Measurements from ENCODE around the gene TCN2. TPM values are rescaled to one million over a fixed set of nuclear protein-coding genes. Genes with fewer than 3 reads are reported as not detected.

Gene TCN2
- total and polyA plus RNA-seq, 9 of the 15 experiments (the other 6 are each of a cell fraction or from before 2014, with no cell fraction given) = 0.88 to 5.4 (median 1.7) TPM

- WGBS (ENCODE audit: insufficient coverage, low coverage, missing lambda C conversion rate) = 80% methylated on average over 2 of the region's 4 CpGs
- Histone ChIP-seq H3K4me1 (replicated peaks in 1 of 2; ENCODE audit: control insufficient read depth in 2 of 2, insufficient read depth in 2 of 2, low read length in 2 of 2) (peaks cover 8 to 29% of the 10 kb centered on the region in 2 experiments; a peak in 4 of 5 replicates), H3K27ac (ENCODE audit: extremely low read depth, low read depth, low read length) (no peak overlapping the region), H4K20me1 (replicated peaks; ENCODE audit: control insufficient read depth, insufficient read depth, low read length) (no peaks in the 10 kb centered on the region), H3K9me3 (replicated peaks; ENCODE audit: control insufficient read depth, insufficient read depth, low read depth, low read length) (no peaks in the 10 kb centered on the region), H3K36me3 (ENCODE audit: control insufficient read depth, insufficient read depth, low read length) (no peaks in the 10 kb centered on the region), H3K9me1 (ENCODE audit: control insufficient read depth, insufficient read depth, low read length) (no peaks in the 10 kb centered on the region), H3K4me3 (no peak overlapping the region), H3K4me2 (ENCODE audit: insufficient read depth, low read length) (no peak overlapping the region), H2AFZ (ENCODE audit: low read depth, low read length) (no peak overlapping the region), H3K9ac (ENCODE audit: insufficient read depth in 1 of 2, low read depth in 2 of 2, low read length in 2 of 2) (no peak overlapping the region), H3K27me3 (ENCODE audit: control insufficient read depth in 2 of 2, insufficient read depth in 2 of 2, low read length in 2 of 2) (no peaks in the 10 kb centered on the region), H3K79me2 (ENCODE audit: control insufficient read depth, insufficient read depth, low read length) (no peaks in the 10 kb centered on the region)
- intact Hi-C loops (cut with micrococcal nuclease) (no loop called here), in situ Hi-C loops (cut with MboI) (no loop called here)
- POLR2A ChIA-PET = interaction anchor here (1.1 kb wide), 1 partner anchor 27 kb away, joined by 3 read pairs; no protein-coding TSS in a partner anchor
- no TSS peak for BruUV-seq (replicated peaks)
- no peak for ATAC-seq
- CTCF ChIA-PET (ENCODE audit: low intra/inter-chr PET ratio) = no interaction called here
- no peak for DNase-seq (ENCODE audit: extremely low read depth in 1 of 4, low spot score in 3 of 4)
- TF ChIP-seq LARP7 (IDR thresholded peaks at IDR 0.05) = no peak
- TF ChIP-seq TAF1 (IDR thresholded peaks at IDR 0.05; ENCODE audit: control insufficient read depth, extremely low read depth, insufficient read depth, low read length, severe bottlenecking) = no peak
- no peak for TF ChIP-seq CBFA2T2 (conservative IDR thresholded peaks at IDR 0.05)
- no peak for TF ChIP-seq RCOR1 (IDR thresholded peaks at IDR 0.05; ENCODE audit: borderline replicate concordance in 1 of 2, low read depth in 2 of 2, low read length in 2 of 2)
- TF ChIP-seq NR2F6 (CRISPR knock-in tag; IDR thresholded peaks at IDR 0.05) = no peak
- TF ChIP-seq ZNF174 (CRISPR knock-in tag; IDR thresholded peaks at IDR 0.05) = no peak
- TF ChIP-seq ZBTB7A (IDR thresholded peaks at IDR 0.05; ENCODE audit: borderline replicate concordance, control insufficient read depth, low read depth, low read length) = no peak
- no peak for TF ChIP-seq TFAP4 (CRISPR knock-in tag; IDR thresholded peaks at IDR 0.05; ENCODE audit: borderline replicate concordance)
- no peak for TF ChIP-seq ETS1 (conservative IDR thresholded peaks at IDR 0.05; ENCODE audit: control insufficient read depth, low read depth, low read length)
- FAIRE-seq = no peak
These were observed 33.4 kb downstream of the TCN2 start for GRCh38 chr22:30640361-30640760.

All from K562 (cell line).